ENCODE data around the gene SCARB2.
"Not testable (repeated sequence)": the region's sequence is repeated elsewhere in the genome, so short reads cannot be mapped to it uniquely, and the experiment has no call there.

SCARB2 gene

GRCh38 chr4:76213415-76214176 is at the start of gene SCARB2:
Gene SCARB2 (minus strand): TSS chr4:76213824. CDS start chr4:76213543, 281 bp downstream.
- peak; percentile 68 for DNase-seq (ENCODE audit: low spot score)

DNA sequence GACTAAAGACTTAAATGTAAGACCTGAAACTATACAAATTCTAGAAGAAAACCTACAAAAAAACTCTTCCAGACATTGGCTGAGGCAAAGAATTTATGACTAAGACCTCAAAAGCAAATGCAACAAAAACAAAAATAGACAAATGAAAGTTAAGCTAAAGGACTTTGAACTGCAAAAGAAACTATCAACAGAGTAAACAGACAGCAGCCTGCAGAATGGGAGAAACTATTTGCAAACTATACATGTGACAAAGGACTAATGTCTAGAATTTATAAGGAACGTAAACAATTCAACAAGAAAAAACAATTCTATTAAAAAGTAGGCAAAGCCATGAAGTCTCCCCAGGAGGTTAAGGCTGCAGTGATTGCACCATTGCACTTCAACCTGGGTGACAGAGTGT is 46.9 kb upstream of the SCARB2 start:
- no peak for DNase-seq (ENCODE audit: low spot score)

GRCh38 chr4:76257824-76258223 is 44.2 kb upstream of the SCARB2 start:
- DNase-seq (ENCODE audit: low spot score) = no peak

DNA sequence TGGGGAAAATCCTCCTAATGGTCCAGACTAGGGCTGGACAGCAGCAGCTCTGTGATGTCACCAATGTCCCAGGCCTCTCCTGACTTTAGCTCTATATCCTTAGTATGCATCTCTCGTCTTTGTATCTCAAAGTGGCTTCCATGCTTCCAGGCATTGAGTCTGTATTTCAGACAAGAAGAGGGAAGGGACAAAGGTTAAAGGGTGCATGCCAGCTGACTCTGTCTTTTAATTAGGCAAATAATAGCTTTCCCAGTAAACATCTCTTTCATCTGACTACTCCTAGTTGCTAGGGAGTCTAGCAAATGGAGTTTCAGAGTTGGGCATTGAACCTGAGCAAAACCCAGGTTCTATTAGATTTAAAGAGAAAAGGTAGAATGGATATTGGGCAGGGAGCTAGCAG is 43.3 kb upstream of the SCARB2 start:
- no peak for DNase-seq (ENCODE audit: low spot score)

- DNase-seq (ENCODE audit: low spot score) = no peak
These were observed 42.4 kb upstream of the SCARB2 start for GRCh38 chr4:76256032-76256431.

DNA sequence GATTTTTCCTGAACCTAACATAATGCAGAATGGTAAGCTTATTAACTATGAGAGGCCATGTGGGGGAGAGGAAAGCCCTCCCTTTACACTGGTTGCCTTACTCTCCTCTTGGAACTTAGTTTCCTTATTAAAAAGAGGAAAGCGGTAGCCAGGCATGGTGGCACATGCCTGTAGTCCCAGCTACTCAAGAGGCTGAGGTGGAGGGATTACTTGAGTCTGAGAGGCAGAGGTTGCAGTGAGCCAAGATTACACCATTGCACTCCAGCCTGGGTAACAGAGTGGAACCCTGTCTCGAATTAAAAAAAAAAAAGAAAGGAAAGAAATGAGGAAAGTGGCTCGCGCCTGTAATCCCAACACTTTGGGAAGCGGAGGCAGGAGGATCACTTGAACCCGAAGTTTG is 39.9 kb upstream of the SCARB2 start:
- DNase-seq (ENCODE audit: low spot score) = no peak

- no peak for DNase-seq (ENCODE audit: low spot score)
These were observed 38.6 kb upstream of the SCARB2 start for GRCh38 chr4:76252271-76252653.

- DNase-seq (ENCODE audit: low spot score) = no peak
These were observed 38.0 kb upstream of the SCARB2 start, which contains the start of gene FAM47E for GRCh38 chr4:76251441-76252270. Gene FAM47E (plus strand): TSS chr4:76251721. CDS start chr4:76251747, 26 bp downstream.

DNA sequence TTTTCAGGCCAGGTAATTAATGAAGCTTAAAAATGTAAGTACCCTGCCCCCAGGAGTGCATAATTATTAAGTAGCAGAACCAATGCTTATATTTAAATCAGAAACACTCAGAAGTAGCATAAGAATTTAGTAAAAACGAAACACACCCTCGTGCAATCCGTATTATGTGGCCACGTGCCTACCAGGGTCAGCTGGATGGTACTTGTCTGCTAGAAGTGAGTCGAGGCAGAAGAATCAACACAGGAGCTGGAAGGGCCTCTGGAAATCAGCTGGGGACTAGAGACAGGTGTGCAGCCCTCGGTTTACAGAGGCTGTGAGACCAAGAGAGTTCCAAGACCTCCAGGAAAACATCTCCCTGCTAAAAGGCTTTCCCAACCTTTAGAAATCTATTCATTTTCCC is 37.3 kb upstream of the SCARB2 start:
- no peak for DNase-seq (ENCODE audit: low spot score)

DNA sequence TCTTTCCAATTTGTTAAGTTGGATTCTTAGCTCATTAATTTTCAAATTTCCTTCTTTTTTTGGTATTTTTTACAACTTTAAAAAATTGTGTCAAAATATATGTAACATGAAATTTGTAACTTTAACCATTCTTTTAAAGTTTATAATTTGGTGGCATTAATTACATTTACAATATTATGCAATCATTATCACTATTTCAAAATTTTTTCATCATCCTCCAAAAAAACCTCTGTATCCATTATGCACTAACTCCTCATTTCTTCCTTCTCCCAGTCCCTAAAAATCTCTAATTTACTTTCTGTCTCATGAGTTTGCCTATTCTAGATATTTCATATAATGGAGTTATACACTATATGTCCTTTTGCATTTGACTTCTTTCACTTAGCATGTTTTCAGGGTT is 33.2 kb upstream of the SCARB2 start:
- DNase-seq (ENCODE audit: low spot score) = no peak

- DNase-seq (ENCODE audit: low spot score) = no peak
These were observed 32.4 kb upstream of the SCARB2 start for GRCh38 chr4:76246025-76246424.

- DNase-seq (ENCODE audit: low spot score) = not testable (repeated sequence)
These were observed 30.3 kb upstream of the SCARB2 start for GRCh38 chr4:76243877-76244276.

DNA sequence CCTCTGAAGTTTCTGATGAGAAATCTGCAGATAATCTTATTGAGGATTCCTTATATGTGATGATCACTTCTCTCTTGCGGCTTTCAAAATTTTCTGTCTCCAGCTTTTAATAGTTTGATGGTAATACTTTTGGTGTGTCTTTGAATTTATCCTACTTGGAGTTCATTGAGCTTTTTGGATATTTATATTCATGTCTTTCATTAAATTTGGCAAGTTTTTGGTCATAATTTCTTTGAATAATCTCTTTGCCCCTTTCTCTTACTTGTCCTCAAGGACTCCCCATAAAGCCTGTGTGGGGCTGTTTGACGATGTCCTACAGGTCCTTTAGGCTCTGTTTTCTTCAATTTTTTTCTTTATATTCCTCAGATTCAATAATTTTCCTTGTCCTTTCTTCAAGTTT is 26.6 kb upstream of the SCARB2 start:
- DNase-seq (ENCODE audit: low spot score) = no peak

DNA sequence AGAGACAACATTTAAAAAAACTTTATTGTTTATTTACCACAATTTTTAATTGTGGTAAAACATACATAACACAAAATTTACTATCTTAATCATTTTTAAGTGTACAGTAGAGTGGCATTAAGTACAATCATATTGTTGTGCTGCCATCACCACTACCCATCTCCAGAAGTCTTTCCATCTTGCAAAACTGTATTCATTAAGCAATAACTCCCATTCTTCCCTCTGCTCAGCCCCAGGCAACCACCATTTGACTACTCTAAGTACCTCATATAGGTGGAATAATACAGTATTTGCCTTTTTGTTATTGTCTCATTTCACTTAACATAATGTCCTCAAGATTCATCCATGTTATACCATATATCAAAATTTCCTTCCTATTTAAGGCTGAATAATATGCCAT is 25.1 kb upstream of the SCARB2 start:
- no peak for DNase-seq (ENCODE audit: low spot score)

DNA sequence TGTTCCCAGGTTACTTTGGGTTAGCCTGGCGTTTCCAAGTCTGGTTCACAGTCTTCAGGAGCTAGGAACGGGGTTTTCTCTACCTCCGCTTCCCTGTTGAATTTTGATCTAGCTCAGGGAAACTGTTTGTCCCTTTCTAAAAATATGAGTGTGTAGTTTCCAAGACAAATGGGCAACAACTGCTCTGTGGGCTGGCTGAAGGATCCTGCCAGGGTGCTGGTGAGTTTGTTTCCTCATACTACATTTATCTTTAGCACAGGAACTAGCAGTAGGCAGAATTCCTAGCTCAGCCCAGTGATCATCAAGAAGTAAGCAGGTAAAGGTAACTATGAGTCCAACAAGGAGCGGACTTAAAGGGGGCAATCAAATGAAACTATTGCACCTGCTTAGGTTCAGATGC is 24.6 kb upstream of the SCARB2 start:
- no peak for DNase-seq (ENCODE audit: low spot score)

- DNase-seq (ENCODE audit: low spot score) = no peak
These were observed 22.3 kb upstream of the SCARB2 start for GRCh38 chr4:76235915-76236314.

GRCh38 chr4:76235407-76235806 is 21.8 kb upstream of the SCARB2 start:
- no peak for DNase-seq (ENCODE audit: low spot score)

DNA sequence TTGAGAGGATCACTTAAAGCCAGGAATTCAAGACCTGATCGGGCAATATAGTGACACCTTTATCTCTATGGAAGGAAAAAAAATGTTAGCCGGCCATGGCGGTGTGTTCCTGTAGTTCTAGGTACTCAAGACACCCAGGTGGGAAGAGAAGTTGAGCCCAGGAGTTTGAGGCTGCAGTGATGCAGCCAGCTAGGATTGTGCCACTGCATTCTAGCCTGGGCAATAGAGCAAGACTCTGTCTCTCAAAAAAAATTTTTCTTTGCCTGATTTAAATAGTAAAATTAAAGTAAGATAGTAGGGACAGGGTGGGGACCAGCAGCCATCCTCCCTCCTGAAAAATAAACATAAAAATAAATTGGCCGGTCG is 21.0 kb upstream of the SCARB2 start:
- DNase-seq (ENCODE audit: low spot score) = no peak

DNA sequence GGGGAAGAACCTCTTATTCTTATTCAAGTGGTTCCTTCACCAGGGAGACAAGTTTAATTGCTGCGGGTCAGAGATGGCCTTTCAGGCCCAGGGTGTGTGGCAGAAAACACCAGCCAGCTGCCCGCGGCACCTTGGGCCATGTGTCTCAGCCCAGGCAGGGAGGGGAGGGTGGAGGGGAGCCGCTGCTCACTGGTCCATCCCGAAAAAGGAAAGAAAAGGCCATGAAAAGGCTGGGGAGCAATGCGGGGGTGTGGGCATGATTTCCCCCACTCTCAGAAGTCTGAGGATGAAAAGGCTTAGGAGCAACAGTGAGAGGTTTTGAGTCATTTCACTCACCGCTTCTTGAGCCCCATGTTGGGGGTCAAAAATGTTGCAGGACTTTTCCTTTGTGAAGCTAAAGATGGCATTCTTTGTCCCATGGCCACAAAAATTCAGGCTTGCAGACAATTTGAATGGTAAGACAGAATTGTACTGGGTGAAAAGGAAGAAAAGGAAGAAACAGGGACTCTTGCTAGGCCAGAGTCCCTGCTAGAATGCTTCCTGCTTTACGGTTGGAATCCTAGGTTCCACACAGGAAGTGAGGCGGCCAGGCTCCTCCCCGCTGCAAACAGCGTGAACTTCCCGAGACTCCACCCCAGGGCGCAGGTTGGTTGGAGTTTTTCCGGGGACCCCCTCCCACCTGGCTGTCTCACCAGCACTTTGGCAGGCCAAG is 20.5 kb upstream of the SCARB2 start:
- no peak for DNase-seq (ENCODE audit: low spot score)

GRCh38 chr4:76233529-76233928 is 19.9 kb upstream of the SCARB2 start:
- no peak for DNase-seq (ENCODE audit: low spot score)

DNA sequence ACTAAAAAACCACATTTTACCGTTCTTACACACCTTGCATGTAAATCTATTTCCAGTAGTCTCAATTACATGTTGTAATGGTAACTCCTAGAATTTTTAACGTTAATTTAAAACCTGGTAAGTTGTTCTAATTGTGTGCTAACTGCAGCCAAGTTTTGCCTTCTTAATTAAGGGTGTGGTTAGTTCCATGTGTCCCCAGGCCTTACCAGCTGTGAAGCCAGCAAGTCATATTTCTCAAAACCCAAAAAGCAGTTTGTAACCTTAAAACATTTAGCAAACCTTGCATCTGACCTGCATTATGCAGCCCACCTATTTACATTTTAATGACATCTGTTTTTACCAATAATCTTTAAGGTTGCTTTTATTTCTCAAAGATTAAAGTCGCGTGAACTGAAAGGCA is 19.5 kb upstream of the SCARB2 start:
- DNase-seq (ENCODE audit: low spot score) = no peak

- no peak for DNase-seq (ENCODE audit: low spot score)
These were observed 19.1 kb upstream of the SCARB2 start for GRCh38 chr4:76232681-76233080.

DNA sequence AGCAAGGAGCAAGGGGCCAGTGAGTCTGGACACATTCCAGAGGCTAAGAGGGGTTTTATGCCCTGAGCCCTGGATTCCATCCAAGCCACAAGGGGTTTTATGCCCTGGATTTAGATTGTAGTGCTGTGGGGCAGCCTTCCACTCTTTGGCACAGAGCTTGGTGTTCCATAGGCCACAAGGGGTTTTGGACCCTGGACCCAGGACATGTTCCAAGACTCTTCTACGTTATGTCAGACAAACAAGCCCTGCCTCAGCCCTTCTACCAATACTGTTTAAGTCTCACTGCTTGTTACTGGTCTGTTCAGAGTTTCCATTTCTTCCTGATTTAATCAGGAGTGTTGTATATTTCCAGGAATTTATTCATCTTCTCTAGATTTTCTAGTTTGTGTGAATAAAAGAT is 12.8 kb upstream of the SCARB2 start:
- DNase-seq (ENCODE audit: low spot score) = no peak

All from CD4-positive, alpha-beta T cell treated with Interleukin-15 for 4 hours (primary cell).